AG04450 (cell line): Measurements from ENCODE around the gene FBXO31. TPM values are rescaled to one million over a fixed set of nuclear protein-coding genes. Genes with fewer than 3 reads are reported as not detected.

Source experiments
- CTCF ChIA-PET: fragments of 300-600, 350-600 bp; formaldehyde crosslinking; extraction: SDS; loops from one replicate; lab custom pipeline; 2022; ENCODE audit warnings: antibody characterized with exemption, inconsistent platforms; lab: Charles Lee
- POLR2A ChIA-PET: fragments of 350-600 bp; formaldehyde crosslinking; extraction: SDS; loops from one replicate; lab custom pipeline; 2021; ENCODE audit warnings: antibody characterized with exemption, inconsistent platforms; lab: Yijun Ruan, JAX
- DNase-seq: peaks from one replicate; pipeline ENCODE4 v3.0.0-alpha.2; 2011; ENCODE audit warnings: low read depth, low spot score
- H3K27ac ChIP-seq: one replicate; pipeline ENCODE4 v1.5.1; 2012; ENCODE audit warnings: low read depth, low read length, control low read depth
- H3K27me3 ChIP-seq: one replicate; pipeline ENCODE4 v1.6.0; 2012; ENCODE audit warnings: low read length; ENCODE audit not compliant: control insufficient read depth, insufficient read depth
- H3K4me3 ChIP-seq: 2 replicates; pipeline ENCODE4 v1.5.1; 2011; ENCODE audit warnings: mild to moderate bottlenecking, low read depth, low read length, control low read depth
- H3K9me3 ChIP-seq: 2 replicates; pipeline ENCODE4 v1.5.1; 2012; ENCODE audit warnings: low read length; ENCODE audit not compliant: control insufficient read depth, insufficient read depth
- polyA plus RNA-seq: library from polyadenylated mRNA; depleted of rRNA; stranded (reverse); fragments of >200 nt; gene quantifications from 2 replicates; pipeline ENCODE4 v1.2.3, GENCODE V29; 2011
- TF ChIP-seq, protein P1 (sequence below): IDR thresholded peaks from 2 replicates; pipeline ENCODE4 v1.5.1; 2011; ENCODE audit warnings: low read depth, low read length, control low read depth, inconsistent platforms

The FBXO31 gene
- polyA plus RNA-seq, 1 experiment: 16.3 TPM

DNA sequence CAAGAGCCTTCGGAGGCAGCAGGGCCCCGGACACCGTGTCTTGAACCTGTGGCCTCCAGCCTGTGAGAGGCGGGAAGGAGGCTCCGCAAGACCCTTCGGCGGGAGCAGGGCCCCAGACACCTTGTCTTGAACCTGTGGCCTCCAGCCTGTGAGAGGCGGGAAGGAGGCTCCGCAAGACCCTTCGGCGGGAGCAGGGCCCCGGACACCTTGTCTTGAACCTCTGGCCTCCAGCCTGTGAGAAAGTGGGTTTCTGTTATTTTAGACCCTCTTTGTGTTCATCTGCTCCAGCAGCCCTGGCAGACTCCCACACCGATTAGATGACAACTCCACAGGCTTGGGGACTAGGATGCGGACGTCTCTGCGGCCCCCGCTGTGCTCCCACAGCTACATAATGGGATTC is 30.0 kb downstream of the FBXO31 start:
- ChIA-PET POLR2A (no interaction called here), CTCF (no interaction called here)
- H3K9me3 ChIP-seq: no peaks in the 10 kb centered on the region
- no peak overlapping the region for H3K4me3 ChIP-seq
- TF ChIP-seq, protein P1, sequence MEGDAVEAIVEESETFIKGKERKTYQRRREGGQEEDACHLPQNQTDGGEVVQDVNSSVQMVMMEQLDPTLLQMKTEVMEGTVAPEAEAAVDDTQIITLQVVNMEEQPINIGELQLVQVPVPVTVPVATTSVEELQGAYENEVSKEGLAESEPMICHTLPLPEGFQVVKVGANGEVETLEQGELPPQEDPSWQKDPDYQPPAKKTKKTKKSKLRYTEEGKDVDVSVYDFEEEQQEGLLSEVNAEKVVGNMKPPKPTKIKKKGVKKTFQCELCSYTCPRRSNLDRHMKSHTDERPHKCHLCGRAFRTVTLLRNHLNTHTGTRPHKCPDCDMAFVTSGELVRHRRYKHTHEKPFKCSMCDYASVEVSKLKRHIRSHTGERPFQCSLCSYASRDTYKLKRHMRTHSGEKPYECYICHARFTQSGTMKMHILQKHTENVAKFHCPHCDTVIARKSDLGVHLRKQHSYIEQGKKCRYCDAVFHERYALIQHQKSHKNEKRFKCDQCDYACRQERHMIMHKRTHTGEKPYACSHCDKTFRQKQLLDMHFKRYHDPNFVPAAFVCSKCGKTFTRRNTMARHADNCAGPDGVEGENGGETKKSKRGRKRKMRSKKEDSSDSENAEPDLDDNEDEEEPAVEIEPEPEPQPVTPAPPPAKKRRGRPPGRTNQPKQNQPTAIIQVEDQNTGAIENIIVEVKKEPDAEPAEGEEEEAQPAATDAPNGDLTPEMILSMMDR: no peak
- H3K27ac ChIP-seq: no peak overlapping the region
- no peak for DNase-seq
- H3K27me3 ChIP-seq: no peaks in the 10 kb centered on the region

DNA sequence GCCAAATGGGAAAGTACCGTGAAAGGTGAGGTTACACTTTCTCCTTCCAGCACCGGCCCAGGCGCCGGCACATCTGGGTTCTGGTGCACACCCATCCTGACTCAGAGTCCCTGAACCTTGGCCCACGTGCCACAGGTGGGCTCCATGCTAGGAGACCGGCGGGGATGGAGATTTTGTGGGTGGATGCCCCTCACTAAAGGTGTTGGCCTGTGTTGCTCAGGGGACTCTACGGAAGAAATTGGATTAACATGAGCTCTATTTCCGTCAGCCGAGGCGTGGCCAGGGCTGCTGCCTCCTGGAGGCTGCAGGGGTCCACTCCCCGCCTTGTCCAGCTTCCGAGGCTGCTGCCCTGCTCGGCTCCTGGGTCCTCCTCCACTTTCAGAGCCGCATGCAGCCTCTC is 30.8 kb downstream of the FBXO31 start:
- no peak overlapping the region for H3K4me3 ChIP-seq
- H3K9me3 ChIP-seq: no peaks in the 10 kb centered on the region
- ChIA-PET POLR2A (no interaction called here), CTCF (no interaction called here)
- H3K27me3 ChIP-seq: no peaks in the 10 kb centered on the region
- H3K27ac ChIP-seq: no peak overlapping the region
- DNase-seq: no peak
- TF ChIP-seq, protein P1: no peak

DNA sequence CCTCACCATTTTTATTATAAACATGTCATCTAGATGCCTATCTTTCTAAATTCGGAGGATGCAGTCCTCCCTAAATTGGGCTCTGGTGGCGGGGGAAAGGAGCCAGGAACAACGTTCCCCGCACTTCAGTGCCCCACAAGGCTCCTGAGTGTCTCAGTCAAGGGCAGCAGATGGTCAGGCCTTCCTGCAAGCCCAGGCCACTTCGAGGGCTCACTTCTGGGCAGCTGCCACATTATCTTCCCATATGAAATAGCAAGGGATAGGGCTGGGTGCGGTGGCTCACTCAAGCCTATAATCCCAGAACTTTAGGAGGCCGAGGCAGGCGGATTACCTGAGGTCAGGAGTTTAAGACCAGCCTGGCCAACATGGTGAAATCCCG is 32.3 kb downstream of the FBXO31 start:
- Histone ChIP-seq H3K9me3 (no peaks in the 10 kb centered on the region), H3K4me3 (no peak overlapping the region), H3K27me3 (no peaks in the 10 kb centered on the region), H3K27ac (no peak overlapping the region)
- POLR2A ChIA-PET: interaction anchor here (0.9 to 1.1 kb wide), 2 partner anchors 13 to 19 kb away, joined by 3 read pairs; no protein-coding TSS in a partner anchor
- DNase-seq: no peak
- CTCF ChIA-PET: no interaction called here
- TF ChIP-seq, protein P1: no peak

DNA sequence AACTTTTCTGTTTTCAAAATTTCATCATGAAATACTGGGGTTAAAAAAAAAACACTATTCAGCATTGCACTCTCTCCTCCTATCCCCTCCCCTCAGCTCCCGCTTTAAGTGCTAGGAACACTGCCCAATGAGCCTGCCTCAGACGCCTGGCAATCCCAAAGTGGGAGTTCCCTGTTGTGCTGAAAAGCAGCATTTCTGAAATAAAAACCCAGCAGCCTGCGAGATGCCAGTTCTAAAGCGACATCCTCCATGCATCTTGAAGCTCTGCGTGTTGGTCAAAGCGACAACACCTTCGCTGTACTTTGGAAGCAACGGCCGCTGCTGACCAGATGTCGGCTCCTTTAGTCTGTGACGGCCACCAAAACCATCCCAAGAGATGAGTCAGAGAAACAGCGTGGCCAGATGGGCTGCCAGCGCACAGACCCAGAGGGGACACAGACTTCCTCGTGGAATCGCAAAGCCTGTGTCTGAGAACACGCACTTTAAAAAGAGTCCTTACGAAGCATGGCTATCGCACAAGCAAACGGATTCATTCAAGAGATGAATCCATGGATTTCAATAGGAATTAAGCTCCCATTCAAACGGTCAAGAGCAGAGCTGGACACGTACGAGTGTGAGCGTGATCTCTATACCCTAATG is 32.8 kb downstream of the FBXO31 start:
- H3K27ac ChIP-seq: no peak overlapping the region
- DNase-seq: no peak
- H3K4me3 ChIP-seq: no peak overlapping the region; the same call in 1 of the 2 replicates
- H3K9me3 ChIP-seq: no peaks in the 10 kb centered on the region; the same call in 1 of the 2 replicates
- TF ChIP-seq, protein P1: no peak
- no peaks in the 10 kb centered on the region for H3K27me3 ChIP-seq
- POLR2A ChIA-PET: interaction anchor here (0.9 to 1.1 kb wide), 2 partner anchors 13 to 19 kb away, joined by 3 read pairs; no protein-coding TSS in a partner anchor
- CTCF ChIA-PET: no interaction called here

DNA sequence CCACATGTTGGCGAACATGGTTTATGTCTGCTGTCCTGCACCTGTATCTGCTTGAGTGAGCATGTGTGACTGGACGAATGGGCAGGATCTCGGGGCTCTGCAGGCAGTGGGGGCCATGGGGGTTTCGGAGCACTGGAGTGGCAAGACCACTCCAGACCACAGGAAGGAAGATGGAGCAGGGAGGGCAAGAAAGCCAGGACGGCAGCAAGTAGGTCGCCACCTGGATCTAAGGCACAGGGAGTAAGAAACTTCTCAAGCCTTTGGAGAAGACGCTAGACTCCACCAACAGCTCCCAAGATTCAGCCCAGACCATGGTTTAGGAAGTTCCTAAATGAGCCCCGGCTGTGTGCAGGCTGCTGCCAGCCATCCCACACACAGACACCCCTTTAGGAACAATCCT is 33.5 kb downstream of the FBXO31 start:
- DNase-seq: no peak
- H3K27me3 ChIP-seq: no peaks in the 10 kb centered on the region
- TF ChIP-seq, protein P1: no peak
- ChIA-PET CTCF (no interaction called here), POLR2A (no interaction called here)
- no peak overlapping the region for H3K4me3 ChIP-seq
- H3K27ac ChIP-seq: no peak overlapping the region
- H3K9me3 ChIP-seq: no peaks in the 10 kb centered on the region; the same call in 1 of the 2 replicates
